Ectodermal cell (in vitro differentiated cells): ENCODE results near the gene TMEM175.

Source experiments
- H3K27ac ChIP-seq: 2 replicates; pipeline ENCODE4 v1.7.0; 2013; ENCODE audit warnings: mild to moderate bottlenecking, low read depth, low read length; ENCODE audit not compliant: insufficient read depth, poor library complexity, severe bottlenecking
- H3K27me3 ChIP-seq: 2 replicates; pipeline ENCODE4 v1.7.0; 2013; ENCODE audit warnings: mild to moderate bottlenecking, low read length; ENCODE audit not compliant: insufficient read depth, control insufficient read depth, poor library complexity, severe bottlenecking
- H3K36me3 ChIP-seq: one replicate; pipeline ENCODE4 v1.7.0; 2013; ENCODE audit warnings: low read length; ENCODE audit not compliant: control insufficient read depth, insufficient read depth
- H3K4me1 ChIP-seq: one replicate; pipeline ENCODE4 v1.7.0; 2013; ENCODE audit warnings: low read length; ENCODE audit not compliant: control insufficient read depth, insufficient read depth
- H3K4me3 ChIP-seq: 2 replicates; pipeline ENCODE4 v1.7.0; 2013; ENCODE audit warnings: low read depth, low read length, control low read depth; ENCODE audit not compliant: insufficient read depth
- H3K9me3 ChIP-seq: 2 replicates; pipeline ENCODE4 v1.7.0; 2013; ENCODE audit warnings: mild to moderate bottlenecking, low read length, moderate library complexity; ENCODE audit not compliant: control insufficient read depth
- WGBS, 2 experiments: methylation state at CpG; one replicate each; pipeline ENCODE4 v1.1.7; 2013; ENCODE audit warnings: missing lambda C conversion rate in 2 of 2; 5-methylcytosine and 5-hydroxymethylcytosine counted together

TMEM175 gene

DNA sequence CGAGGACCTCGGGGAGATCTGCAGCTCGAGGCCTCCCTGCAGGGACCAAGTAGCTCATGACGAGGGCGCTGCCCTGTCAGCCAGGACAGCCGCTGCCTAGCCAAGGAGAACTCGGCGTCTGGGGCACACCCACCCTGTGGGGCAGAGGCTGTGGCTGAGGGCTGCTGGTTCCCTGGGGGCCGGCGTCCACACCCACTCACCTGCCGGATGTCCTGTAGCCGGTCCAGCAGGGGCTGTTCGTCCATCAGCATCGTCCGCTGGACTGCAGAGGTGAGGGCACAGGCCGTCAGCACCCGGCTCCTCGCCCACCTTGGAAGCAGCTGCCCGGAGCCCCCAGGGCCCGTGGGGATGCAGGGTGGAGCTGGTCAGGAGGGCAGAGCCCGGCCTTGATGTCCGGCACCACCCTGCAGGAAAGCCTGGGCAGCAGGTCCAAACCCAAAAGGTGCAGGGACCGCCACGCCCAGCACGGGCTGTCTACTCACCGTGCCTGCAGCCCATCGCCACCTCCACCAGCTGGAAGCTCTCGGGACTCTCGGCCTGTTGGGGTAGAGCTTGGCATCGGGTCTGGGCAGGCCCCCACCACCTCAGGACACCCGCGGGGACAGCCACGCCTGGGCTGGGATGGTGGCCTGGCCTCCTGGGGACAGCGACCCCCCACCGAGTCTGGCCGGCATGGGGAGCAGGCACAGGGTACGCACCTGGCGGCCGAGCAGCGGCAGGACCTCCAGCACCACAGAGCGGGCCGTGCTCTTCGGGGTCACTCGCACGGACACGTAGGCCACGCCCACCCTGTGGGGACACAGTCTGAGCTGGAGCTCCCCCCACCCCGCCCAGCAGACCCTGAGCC is 34.2 kb downstream of the TMEM175 start:
- Histone ChIP-seq H3K9me3 (no peaks in the 10 kb centered on the region), H3K4me1 (peaks cover 4% of the 10 kb centered on the region), H3K36me3 (no peaks in the 10 kb centered on the region), H3K4me3 (no peak overlapping the region), H3K27ac (no peak overlapping the region), H3K27me3 (peaks cover 33% of the 10 kb centered on the region)
- 89 to 90% methylated on average over 48 of the region's 48 CpGs for WGBS, 2 experiments

DNA sequence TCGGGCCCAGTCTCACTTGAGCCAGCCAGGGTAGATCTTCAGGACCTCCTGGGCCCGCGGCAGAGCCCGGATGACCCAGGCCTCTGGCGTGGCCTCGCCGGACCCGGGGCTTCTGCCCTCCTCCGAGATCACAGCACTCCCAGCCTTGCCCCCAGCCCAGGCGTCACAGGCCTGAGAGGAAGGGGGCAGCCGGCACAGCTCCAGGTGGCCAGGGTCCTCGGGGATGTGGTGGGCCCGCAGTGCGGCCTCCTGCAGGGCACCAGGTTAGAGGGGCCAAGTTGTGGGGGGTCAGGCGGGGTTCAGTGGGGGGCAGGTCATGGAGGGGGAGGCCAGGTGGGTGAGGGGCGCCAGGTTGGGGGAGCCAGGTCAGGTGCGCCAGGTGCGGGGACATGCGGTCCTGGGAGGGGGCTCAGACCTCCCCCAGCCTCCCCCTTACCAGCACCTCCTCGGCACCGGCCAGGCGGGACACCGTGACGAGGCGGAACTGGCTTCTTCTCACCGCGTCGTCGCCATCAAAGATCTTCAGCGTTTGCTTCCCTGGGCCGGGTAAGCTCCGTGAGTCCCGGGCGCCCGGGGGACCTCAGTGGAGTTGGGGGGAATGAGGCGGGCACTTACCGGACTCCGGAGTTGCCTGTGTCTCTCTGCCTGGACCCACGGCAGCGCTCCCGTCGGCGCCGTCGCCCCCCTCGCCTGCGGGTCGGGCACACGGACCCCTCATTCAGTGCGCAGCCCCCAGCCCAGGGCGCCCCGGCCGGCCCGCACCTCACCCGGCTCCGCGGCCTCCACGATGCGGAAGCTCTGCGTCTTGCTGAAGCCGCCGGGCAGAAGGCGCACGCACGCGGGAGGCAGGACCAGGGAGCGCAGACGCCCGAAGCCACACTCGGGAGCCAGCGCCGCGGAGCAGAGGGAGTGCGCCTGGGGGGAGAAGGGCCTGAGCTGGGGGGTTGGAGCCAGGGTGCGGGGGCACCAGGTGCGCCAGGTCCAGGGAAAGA is 35.1 kb downstream of the TMEM175 start:
- H3K4me1 ChIP-seq = peaks cover 9% of the 10 kb centered on the region
- no peak overlapping the region for H3K27ac ChIP-seq
- H3K27me3 ChIP-seq = peaks cover 42% of the 10 kb centered on the region
- WGBS, 2 experiments = 38 to 39% methylated on average over 76 of the region's 76 CpGs
- H3K9me3 ChIP-seq = no peaks in the 10 kb centered on the region
- H3K36me3 ChIP-seq = no peaks in the 10 kb centered on the region
- peak overlapping the region; percentile 16 for H3K4me3 ChIP-seq

DNA sequence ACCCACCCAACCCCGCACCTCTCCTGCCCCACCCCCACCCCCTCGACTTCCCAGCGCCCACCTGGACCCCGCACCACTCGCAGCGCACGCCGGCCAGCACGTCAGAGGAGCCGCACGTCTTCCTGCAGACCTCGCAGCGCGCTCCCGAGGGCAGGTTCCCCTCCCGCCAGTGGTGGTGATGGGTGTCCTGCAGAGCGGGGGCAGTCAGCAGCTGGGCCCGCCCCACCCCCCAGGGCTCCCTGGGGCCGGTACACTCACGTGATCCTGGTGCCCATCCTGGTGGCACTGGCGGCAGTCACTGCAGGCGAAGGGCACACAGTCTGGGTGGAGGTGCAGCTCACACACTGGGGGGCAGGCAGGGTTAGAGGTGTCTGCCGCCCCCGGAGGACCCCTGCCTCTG is 36.0 kb downstream of the TMEM175 start:
- no peak overlapping the region for H3K27ac ChIP-seq
- no peak overlapping the region for H3K4me3 ChIP-seq
- H3K27me3 ChIP-seq = peaks cover 49% of the 10 kb centered on the region
- H3K4me1 ChIP-seq = peaks cover 9% of the 10 kb centered on the region
- WGBS, 2 experiments = 31 to 32% methylated on average over 22 to 24 of the region's 24 CpGs
- H3K36me3 ChIP-seq = no peaks in the 10 kb centered on the region
- H3K9me3 ChIP-seq = no peaks in the 10 kb centered on the region

- Histone ChIP-seq H3K4me3 (no peak overlapping the region), H3K9me3 (no peaks in the 10 kb centered on the region), H3K4me1 (peaks cover 9% of the 10 kb centered on the region), H3K36me3 (no peaks in the 10 kb centered on the region), H3K27ac (no peak overlapping the region), H3K27me3 (peaks cover 52% of the 10 kb centered on the region)
- 80 to 82% methylated on average over 23 of the region's 23 CpGs for WGBS, 2 experiments
These were observed 36.5 kb downstream of the TMEM175 start for GRCh38 chr4:968621-969394.

DNA sequence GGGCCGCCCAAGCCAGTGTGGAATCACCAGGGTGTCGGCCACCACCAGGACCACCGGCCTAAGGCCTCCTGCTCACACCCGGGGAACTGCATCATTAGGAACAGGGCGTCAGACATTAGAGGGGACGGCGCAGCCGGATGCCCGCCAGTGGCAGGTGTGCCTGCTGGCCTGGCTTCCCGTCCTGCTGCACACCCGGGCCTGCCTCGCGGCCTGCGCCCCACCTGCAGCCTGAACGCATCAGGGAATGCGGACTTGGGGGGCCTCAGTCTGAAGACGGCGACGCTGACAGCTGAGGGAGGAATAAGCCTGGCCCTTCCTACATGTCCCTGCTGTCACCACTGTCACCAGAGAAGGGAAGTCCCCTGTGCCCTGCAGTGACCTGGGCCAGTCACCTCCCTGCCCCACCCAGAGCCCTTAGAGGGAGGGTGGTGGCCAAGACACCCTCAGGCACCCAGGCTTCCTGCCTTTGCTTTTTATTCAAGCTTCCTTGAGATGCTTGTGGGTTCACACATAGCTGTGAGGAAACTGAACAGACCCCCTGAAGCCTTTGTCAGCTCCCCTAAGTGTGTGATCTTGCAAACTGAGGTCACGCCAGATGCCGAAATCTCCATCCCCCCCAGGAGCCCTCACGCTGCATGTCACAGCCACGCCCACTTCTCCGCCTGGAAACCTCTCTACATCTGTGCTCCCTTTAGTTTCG is 37.9 kb downstream of the TMEM175 start:
- WGBS, 2 experiments = 85 to 88% methylated on average over 25 of the region's 25 CpGs
- Histone ChIP-seq H3K27me3 (peaks cover 65% of the 10 kb centered on the region), H3K36me3 (no peaks in the 10 kb centered on the region), H3K4me3 (no peak overlapping the region), H3K9me3 (no peaks in the 10 kb centered on the region), H3K4me1 (peaks cover 9% of the 10 kb centered on the region), H3K27ac (no peak overlapping the region)

DNA sequence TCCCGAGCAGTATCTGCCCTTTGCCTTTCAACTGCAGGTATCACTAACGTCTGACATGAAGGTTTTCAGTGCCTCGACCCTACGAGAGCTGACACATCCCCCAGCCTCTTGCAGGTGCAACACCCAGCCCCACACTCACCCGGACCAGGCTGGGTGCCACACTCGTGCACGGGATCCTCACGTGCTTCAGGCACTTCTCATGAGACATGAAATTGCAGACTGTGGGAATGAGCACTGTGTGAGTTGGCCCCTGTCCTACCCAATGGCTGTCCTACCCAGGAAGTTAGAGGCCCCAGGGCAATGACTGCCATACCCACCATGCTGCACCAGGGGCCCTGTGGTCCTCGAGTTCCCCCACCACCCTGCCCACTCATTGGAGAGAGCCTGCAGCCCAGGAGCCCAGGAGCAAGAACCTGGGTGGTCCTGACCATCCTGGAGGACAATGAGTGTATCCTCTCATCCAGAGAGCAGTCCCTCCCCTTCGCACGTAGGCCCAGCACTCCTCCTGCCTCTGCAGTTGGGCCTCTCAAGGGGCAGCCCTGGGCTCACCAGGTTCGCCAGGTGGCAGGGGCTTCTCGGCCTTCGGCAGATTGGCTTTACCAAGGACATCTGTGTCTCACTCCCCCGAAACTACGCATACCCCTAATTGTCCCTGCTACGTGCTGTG is 38.7 kb downstream of the TMEM175 start:
- Histone ChIP-seq H3K36me3 (no peaks in the 10 kb centered on the region), H3K4me1 (peaks cover 9% of the 10 kb centered on the region), H3K4me3 (no peak overlapping the region), H3K27ac (no peak overlapping the region), H3K27me3 (peaks cover 65% of the 10 kb centered on the region), H3K9me3 (no peaks in the 10 kb centered on the region)
- 82 to 83% methylated on average over 17 of the region's 17 CpGs for WGBS, 2 experiments

GRCh38 chr4:971666-972500 is 39.6 kb downstream of the TMEM175 start:
- peak overlapping the region; percentile 64 for H3K4me3 ChIP-seq
- H3K27me3 ChIP-seq = peaks cover 63% of the 10 kb centered on the region
- H3K4me1 ChIP-seq = peaks cover 9% of the 10 kb centered on the region
- no peaks in the 10 kb centered on the region for H3K9me3 ChIP-seq
- no peaks in the 10 kb centered on the region for H3K36me3 ChIP-seq
- WGBS, 2 experiments = 82 to 84% methylated on average over 24 of the region's 24 CpGs
- H3K27ac ChIP-seq = no peak overlapping the region

GRCh38 chr4:972651-973424 is 40.6 kb downstream of the TMEM175 start:
- WGBS, 2 experiments = 2 to 3% methylated on average over 65 of the region's 65 CpGs
- no peaks in the 10 kb centered on the region for H3K36me3 ChIP-seq
- no peak overlapping the region for H3K27ac ChIP-seq
- no peaks in the 10 kb centered on the region for H3K9me3 ChIP-seq
- H3K4me3 ChIP-seq = peak overlapping the region; percentile 64
- peaks cover 53% of the 10 kb centered on the region for H3K27me3 ChIP-seq
- H3K4me1 ChIP-seq = peaks cover 9% of the 10 kb centered on the region
